GM12874 (cell line): ENCODE measurements around the gene ZNF358.

Experiments
- CTCF ChIP-seq: IDR thresholded peaks from 2 replicates; pipeline ENCODE4 v1.5.1; 2011; ENCODE audit warnings: low read depth, mild to moderate bottlenecking, control low read depth, low read length, moderate library complexity; ENCODE audit not compliant: insufficient read depth

The ZNF358 gene

GRCh38 chr19:7480970-7481255, 35.0 kb upstream of the ZNF358 start:
- no peak for TF ChIP-seq CTCF

GRCh38 chr19:7482584-7483439, 33.1 kb upstream of the ZNF358 start:
- no peak for TF ChIP-seq CTCF

- TF ChIP-seq CTCF = no peak
Observed at GRCh38 chr19:7483720-7484201, 32.1 kb upstream of the ZNF358 start.

GRCh38 chr19:7486923-7487322, 29.0 kb upstream of the ZNF358 start:
- no peak for TF ChIP-seq CTCF

GRCh38 chr19:7488736-7489353, 27.1 kb upstream of the ZNF358 start, which contains the start of gene PEX11G:
Gene PEX11G (minus strand): TSS chr19:7489035. CDS start chr19:7489010, 25 bp downstream.
- no peak for TF ChIP-seq CTCF

- no peak for TF ChIP-seq CTCF
Observed at GRCh38 chr19:7489609-7490044, 26.3 kb upstream of the ZNF358 start.

GRCh38 chr19:7492142-7492541, 23.8 kb upstream of the ZNF358 start:
- TF ChIP-seq CTCF = no peak
